Neural cell (in vitro differentiated cells): ENCODE results near the gene GPER1. TPM values are rescaled to one million over a fixed set of nuclear protein-coding genes. Genes with fewer than 3 reads are reported as not detected.
"Not testable (repeated sequence)": the region's sequence is repeated elsewhere in the genome, so short reads cannot be mapped to it uniquely, and the experiment has no call there.

ENCODE experiments used
- H2AFZ ChIP-seq: fragments of 200-600, 300-800 bp; sonication (generic), shearing (Covaris generic); 2 replicates; pipeline ENCODE4 v1.6.0; 2014; ENCODE audit warnings: low read depth, mild to moderate bottlenecking, antibody characterized with exemption, low read length, moderate library complexity
- H3F3A ChIP-seq: fragments of 200-600 bp; shearing (Covaris generic); 2 replicates; pipeline ENCODE4 v1.6.1; 2016; ENCODE audit warnings: mild to moderate bottlenecking, moderate library complexity, mixed read lengths, antibody characterized with exemption, low read length; ENCODE audit not compliant: insufficient read depth, poor library complexity, severe bottlenecking
- H3K27ac ChIP-seq: fragments of 200-600, 300-800 bp; sonication (generic), shearing (Covaris generic); 2 replicates; pipeline ENCODE4 v1.5.1; 2014; ENCODE audit warnings: mild to moderate bottlenecking, low read length, moderate library complexity
- H3K27me3 ChIP-seq: fragments of 300-800, 200-600 bp; sonication (generic), shearing (Covaris generic); 2 replicates; pipeline ENCODE4 v1.6.0; 2014; ENCODE audit warnings: mild to moderate bottlenecking, low read depth, low read length, moderate library complexity; ENCODE audit not compliant: insufficient read depth
- H3K36me3 ChIP-seq: fragments of 300-800, 200-600 bp; sonication (generic), shearing (Covaris generic); 2 replicates; pipeline ENCODE4 v1.5.1; 2014; ENCODE audit warnings: mild to moderate bottlenecking, antibody characterized with exemption, low read length, moderate library complexity; ENCODE audit not compliant: insufficient read depth
- H3K4me2 ChIP-seq: fragments of 300-800, 200-600 bp; sonication (generic), shearing (Covaris generic); 2 replicates; pipeline ENCODE4 v1.6.0; 2014; ENCODE audit warnings: mild to moderate bottlenecking, low read length
- H3K4me3 ChIP-seq: fragments of 300-800, 200-600 bp; sonication (generic), shearing (Covaris generic); 2 replicates; pipeline ENCODE4 v1.5.1; 2014; ENCODE audit warnings: mild to moderate bottlenecking, low read length, moderate library complexity
- H3K79me2 ChIP-seq: fragments of 200-600 bp; shearing (Covaris generic); replicated peaks from 2 replicates; pipeline ENCODE4 v1.6.0; 2014; ENCODE audit warnings: mild to moderate bottlenecking, low read length, moderate library complexity; ENCODE audit not compliant: insufficient read depth
- H3K9ac ChIP-seq: fragments of 300-800, 200-600 bp; sonication (generic), shearing (Covaris generic); 2 replicates; pipeline ENCODE4 v1.6.1; 2016; ENCODE audit warnings: mild to moderate bottlenecking, low read length, mixed read lengths
- H3K9me2 ChIP-seq: fragments of 200-600 bp; shearing (Covaris generic); 2 replicates; pipeline ENCODE4 v1.6.1; 2016; ENCODE audit warnings: mild to moderate bottlenecking, low read length, mixed read lengths; ENCODE audit not compliant: insufficient read depth
- H3K9me3 ChIP-seq: fragments of 200-600, 300-800 bp; sonication (generic), shearing (Covaris generic); 2 replicates; pipeline ENCODE4 v1.6.1; 2016; ENCODE audit warnings: mild to moderate bottlenecking, mixed run types, low read length, moderate library complexity, mixed read lengths
- H4K20me1 ChIP-seq: fragments of 200-600 bp; shearing (Covaris generic); 2 replicates; pipeline ENCODE4 v1.6.1; 2016; ENCODE audit warnings: mild to moderate bottlenecking, mixed run types; ENCODE audit not compliant: insufficient read depth
- CTCF ChIP-seq: fragments of 450-650 bp; IDR thresholded peaks from 2 replicates; pipeline ENCODE4 v1.5.1; 2014; ENCODE audit warnings: antibody characterized with exemption, mild to moderate bottlenecking, moderate library complexity; ENCODE audit not compliant: poor library complexity, severe bottlenecking
- EP300 ChIP-seq: fragments of 450-650 bp; conservative IDR thresholded peaks from 2 replicates; pipeline ENCODE4 v1.6.1; 2014; ENCODE audit warnings: antibody characterized with exemption, mild to moderate bottlenecking, moderate library complexity; ENCODE audit not compliant: poor library complexity, severe bottlenecking
- EZH2 ChIP-seq: fragments of 200-600, 300-800 bp; shearing (Covaris generic), sonication (generic); IDR thresholded peaks from 2 replicates; pipeline ENCODE4 v1.6.1; 2014; ENCODE audit warnings: antibody characterized with exemption, low read length, borderline replicate concordance, mild to moderate bottlenecking; ENCODE audit not compliant: insufficient read depth, poor library complexity, severe bottlenecking
- MXI1 ChIP-seq: fragments of 450-650 bp; conservative IDR thresholded peaks from 2 replicates; pipeline ENCODE4 v1.6.1; 2014; ENCODE audit warnings: antibody characterized with exemption, mild to moderate bottlenecking; ENCODE audit not compliant: poor library complexity, severe bottlenecking
- POLR2AphosphoS5 ChIP-seq: IDR thresholded peaks from 2 replicates; pipeline ENCODE4 v1.6.1; 2012
- RAD21 ChIP-seq: fragments of 450-650 bp; conservative IDR thresholded peaks from 2 replicates; pipeline ENCODE4 v1.6.1; 2014; ENCODE audit warnings: antibody characterized with exemption, mild to moderate bottlenecking, moderate library complexity
- REST ChIP-seq: IDR thresholded peaks from 2 replicates; pipeline ENCODE4 v1.6.1; 2012; ENCODE audit warnings: borderline replicate concordance
- SMC3 ChIP-seq: fragments of 450-650 bp; conservative IDR thresholded peaks from 2 replicates; pipeline ENCODE4 v1.6.1; 2014; ENCODE audit warnings: antibody characterized with exemption, mild to moderate bottlenecking, moderate library complexity; ENCODE audit not compliant: poor library complexity
- TAF1 ChIP-seq: IDR thresholded peaks from 2 replicates; pipeline ENCODE4 v1.6.1; 2012; ENCODE audit warnings: low read depth
- polyA plus RNA-seq: library from polyadenylated mRNA; depleted of rRNA; stranded (reverse); fragments of >200 nt; gene quantifications from 2 replicates; pipeline ENCODE4 v1.2.3, GENCODE V29; 2014

Gene GPER1
- polyA plus RNA-seq, 1 donor from 2014 or later, result not detected

- H4K20me1 ChIP-seq, result no peaks in the 10 kb centered on the region
- H2AFZ ChIP-seq, result no peak overlapping the region
- no peaks in the 10 kb centered on the region for H3K36me3 ChIP-seq
- H3K4me2 ChIP-seq, result no peak overlapping the region
- H3K4me3 ChIP-seq, result no peak overlapping the region
- no peak overlapping the region for H3K27ac ChIP-seq
- H3K79me2 ChIP-seq, result peaks cover 11% of the 10 kb centered on the region
- H3K9ac ChIP-seq, result no peak overlapping the region
- TF ChIP-seq POLR2AphosphoS5, result no peak
- TF ChIP-seq EP300, result no peak
- TF ChIP-seq CTCF, result no peak
- no peak for TF ChIP-seq RAD21
- no peak for TF ChIP-seq REST
- no peak for TF ChIP-seq SMC3
- TF ChIP-seq MXI1, result no peak
- H3F3A ChIP-seq, result no peaks in the 10 kb centered on the region
- H3K9me2 ChIP-seq, result no peaks in the 10 kb centered on the region
- H3K9me3 ChIP-seq, result no peaks in the 10 kb centered on the region
- H3K27me3 ChIP-seq, result no peaks in the 10 kb centered on the region
These were observed 53.7 kb downstream of the GPER1 start for GRCh38 chr7:1141651-1142050.

GRCh38 chr7:1142051-1142635 lies 54.2 kb downstream of the GPER1 start:
- no peak overlapping the region for H2AFZ ChIP-seq
- no peak overlapping the region for H3K27ac ChIP-seq
- H3K9me3 ChIP-seq, result no peaks in the 10 kb centered on the region
- H3K9me2 ChIP-seq, result no peaks in the 10 kb centered on the region
- no peaks in the 10 kb centered on the region for H3K27me3 ChIP-seq
- H3K4me3 ChIP-seq, result no peak overlapping the region
- TF ChIP-seq POLR2AphosphoS5, result no peak
- no peak for TF ChIP-seq EZH2
- TF ChIP-seq MXI1, result no peak
- TF ChIP-seq EP300, result no peak
- no peak for TF ChIP-seq SMC3
- no peak for TF ChIP-seq TAF1
- no peak for TF ChIP-seq RAD21
- no peak for TF ChIP-seq REST
- TF ChIP-seq CTCF, result no peak
- H3K36me3 ChIP-seq, result no peaks in the 10 kb centered on the region
- no peak overlapping the region for H3K4me2 ChIP-seq
- no peaks in the 10 kb centered on the region for H4K20me1 ChIP-seq
- no peak overlapping the region for H3K9ac ChIP-seq
- H3K79me2 ChIP-seq, result peaks cover 6% of the 10 kb centered on the region
- H3F3A ChIP-seq, result no peaks in the 10 kb centered on the region

GRCh38 chr7:1143031-1143430 lies 55.1 kb downstream of the GPER1 start:
- not testable (repeated sequence) for H3K79me2 ChIP-seq, H2AFZ ChIP-seq, H3K9me2 ChIP-seq, H3F3A ChIP-seq, H4K20me1 ChIP-seq, H3K36me3 ChIP-seq, H3K4me3 ChIP-seq, H3K9me3 ChIP-seq, H3K27me3 ChIP-seq, H3K4me2 ChIP-seq, H3K27ac ChIP-seq, H3K9ac ChIP-seq
